Ascending aorta (tissue), 2 donors: ENCODE measurements around the gene SH3YL1. TPM values are rescaled to one million over a fixed set of nuclear protein-coding genes. Genes with fewer than 3 reads are reported as not detected.
A peak's percentile ranks its signal among the peaks of the same experiment; 100 is the strongest.

Experiments
- DNase-seq, 2 donors: peaks; one replicate each; pipeline ENCODE4 v3.0.0-alpha.2; 2019; ENCODE audit warnings: low spot score in 2 of 2
- H3K27ac ChIP-seq, 2 donors: fragments of 200-600 bp; sonication (generic); one replicate each; pipeline ENCODE4 v1.5.1; 2016 to 2017; ENCODE audit warnings: mild to moderate bottlenecking in 1 of 2
- H3K27me3 ChIP-seq: fragments of 200-600 bp; sonication (generic); one replicate; pipeline ENCODE4 v1.5.1; 2017
- H3K36me3 ChIP-seq, 2 donors: fragments of 200-600 bp; sonication (generic); one replicate each; pipeline ENCODE4 v1.5.1; 2016
- H3K4me1 ChIP-seq, 2 donors: fragments of 200-600 bp; sonication (generic); one replicate each; pipeline ENCODE4 v1.5.1; 2016 to 2017; ENCODE audit warnings: mild to moderate bottlenecking in 1 of 2
- H3K4me3 ChIP-seq, 2 donors: fragments of 200-600 bp; sonication (generic); one replicate each; pipeline ENCODE4 v1.5.1; 2016 to 2017; ENCODE audit warnings: mild to moderate bottlenecking in 1 of 2
- H3K9me3 ChIP-seq, 2 donors: fragments of 200-600 bp; sonication (generic); one replicate each; pipeline ENCODE4 v1.5.1; 2016
- CTCF ChIP-seq, 3 experiments: fragments of 200-600 bp in 2 of 3; fragments of 450-650 bp in 1 of 3; sonication (generic) in 2 of 3; IDR thresholded peaks; one replicate each; pipeline ENCODE4 v1.5.1; 2016 to 2019; ENCODE audit warnings: antibody characterized with exemption in 3 of 3, mild to moderate bottlenecking in 1 of 3, moderate library complexity in 1 of 3
- intact Hi-C: fragments of 100-400 bp; cut with DNase I; formaldehyde crosslinking; loops from one replicate; pipeline ENCODE4 v1.15.1; 2023
- total RNA-seq: library from RNA; depleted of rRNA; stranded (reverse); fragments of >200 nt; gene quantifications from one replicate; pipeline ENCODE4 v1.1.0, GENCODE V29; 2016

The SH3YL1 gene
- total RNA-seq, 1 donor from 2014 or later: 3.0 TPM

- intact Hi-C loops: loop anchor here (2.0 kb wide), 1 partner anchor 23 kb away; the partner anchor contains the start of genes ACP1 and SH3YL1
- Histone ChIP-seq H3K9me3 (no peaks in the 10 kb centered on the region), H3K36me3 (no peaks in the 10 kb centered on the region), H3K27me3 (no peaks in the 10 kb centered on the region), H3K4me1 (peaks cover 3 to 19% of the 10 kb centered on the region in 2 donors), H3K27ac (peak within 1 kb of the TSS; percentile 78 to 80), H3K4me3 (peak within 1 kb of the TSS; percentile 54 to 73)
- no peak for TF ChIP-seq CTCF (IDR thresholded peaks at IDR 0.05)
- DNase-seq: no peak
Measured at GRCh38 chr2:287911-288757, 24.3 kb upstream of the SH3YL1 start, which contains the start of gene ALKAL2. TSS of gene ALKAL2 (minus strand) at chr2:288091. CDS start at chr2:287835, 256 bp downstream.

GRCh38 chr2:287471-287885 is 23.6 kb upstream of the SH3YL1 start:
- peak overlapping the region; percentile 54 to 73 for H3K4me3 ChIP-seq
- no peaks in the 10 kb centered on the region for H3K9me3 ChIP-seq
- DNase-seq: no peak
- peaks cover 3 to 19% of the 10 kb centered on the region in 2 donors for H3K4me1 ChIP-seq
- intact Hi-C loops: no loop called here
- no peak for TF ChIP-seq CTCF (IDR thresholded peaks at IDR 0.05)
- H3K27me3 ChIP-seq: no peaks in the 10 kb centered on the region
- H3K36me3 ChIP-seq: peaks cover 3 to 4% of the 10 kb centered on the region in 2 donors
- H3K27ac ChIP-seq: peak overlapping the region; percentile 73 to 78

GRCh38 chr2:286774-287392 is 23.1 kb upstream of the SH3YL1 start:
- H3K4me3 ChIP-seq: peak overlapping the region; percentile 54 to 73
- intact Hi-C loops: no loop called here
- H3K4me1 ChIP-seq: peaks cover 3 to 19% of the 10 kb centered on the region in 2 donors
- DNase-seq: no peak
- no peak for TF ChIP-seq CTCF (IDR thresholded peaks at IDR 0.05)
- H3K27ac ChIP-seq: peak overlapping the region; percentile 73 to 78
- H3K9me3 ChIP-seq: no peaks in the 10 kb centered on the region
- H3K27me3 ChIP-seq: no peaks in the 10 kb centered on the region
- H3K36me3 ChIP-seq: peaks cover 8 to 10% of the 10 kb centered on the region in 2 donors

DNA sequence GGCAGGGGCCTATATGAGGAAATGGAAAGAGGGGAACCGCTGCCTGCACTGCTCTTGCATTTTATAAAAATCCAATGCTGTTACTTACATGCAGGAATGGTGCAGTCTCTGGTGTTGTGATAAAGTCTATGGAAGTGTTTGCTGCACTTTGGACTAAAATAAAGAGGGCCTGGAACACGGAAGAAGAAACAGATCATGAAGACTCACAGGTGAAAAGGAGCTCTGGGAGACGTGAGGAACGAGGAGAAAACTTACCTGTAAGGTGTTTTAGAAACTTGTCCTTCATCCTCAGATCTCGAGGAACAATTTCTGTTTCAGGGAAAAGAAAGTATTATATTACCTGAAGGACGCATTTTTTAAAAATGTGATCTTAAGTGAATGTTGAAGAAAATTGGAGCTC is 22.2 kb upstream of the SH3YL1 start:
- Histone ChIP-seq H3K27ac (peak overlapping the region; percentile 23 to 60), H3K9me3 (no peaks in the 10 kb centered on the region), H3K4me1 (peaks cover 3 to 19% of the 10 kb centered on the region in 2 donors), H3K27me3 (no peaks in the 10 kb centered on the region), H3K4me3 (peak overlapping the region in 1 of 2 donors; percentile 73), H3K36me3 (peaks cover 13 to 18% of the 10 kb centered on the region in 2 donors)
- TF ChIP-seq CTCF (IDR thresholded peaks at IDR 0.05): no peak
- intact Hi-C loops: no loop called here
- DNase-seq: no peak

- Histone ChIP-seq H3K9me3 (no peaks in the 10 kb centered on the region), H3K4me3 (peak overlapping the region in 1 of 2 donors; percentile 73), H3K4me1 (peaks cover 3 to 19% of the 10 kb centered on the region in 2 donors), H3K36me3 (peaks cover 13 to 23% of the 10 kb centered on the region in 2 donors), H3K27ac (peak overlapping the region; percentile 60 to 68), H3K27me3 (no peaks in the 10 kb centered on the region)
- TF ChIP-seq CTCF (IDR thresholded peaks at IDR 0.05): no peak
- intact Hi-C loops: no loop called here
- no peak for DNase-seq
Measured at GRCh38 chr2:285531-285930, 21.7 kb upstream of the SH3YL1 start.
